GM15510 (cell line): ENCODE measurements around the gene SCLT1.

Experiments
- POLR2A ChIP-seq: IDR thresholded peaks from 3 replicates; pipeline ENCODE4 v1.6.1; 2011; ENCODE audit warnings: borderline replicate concordance; ENCODE audit not compliant: insufficient read length; ENCODE audit errors: extremely low read depth

SCLT1 gene

DNA sequence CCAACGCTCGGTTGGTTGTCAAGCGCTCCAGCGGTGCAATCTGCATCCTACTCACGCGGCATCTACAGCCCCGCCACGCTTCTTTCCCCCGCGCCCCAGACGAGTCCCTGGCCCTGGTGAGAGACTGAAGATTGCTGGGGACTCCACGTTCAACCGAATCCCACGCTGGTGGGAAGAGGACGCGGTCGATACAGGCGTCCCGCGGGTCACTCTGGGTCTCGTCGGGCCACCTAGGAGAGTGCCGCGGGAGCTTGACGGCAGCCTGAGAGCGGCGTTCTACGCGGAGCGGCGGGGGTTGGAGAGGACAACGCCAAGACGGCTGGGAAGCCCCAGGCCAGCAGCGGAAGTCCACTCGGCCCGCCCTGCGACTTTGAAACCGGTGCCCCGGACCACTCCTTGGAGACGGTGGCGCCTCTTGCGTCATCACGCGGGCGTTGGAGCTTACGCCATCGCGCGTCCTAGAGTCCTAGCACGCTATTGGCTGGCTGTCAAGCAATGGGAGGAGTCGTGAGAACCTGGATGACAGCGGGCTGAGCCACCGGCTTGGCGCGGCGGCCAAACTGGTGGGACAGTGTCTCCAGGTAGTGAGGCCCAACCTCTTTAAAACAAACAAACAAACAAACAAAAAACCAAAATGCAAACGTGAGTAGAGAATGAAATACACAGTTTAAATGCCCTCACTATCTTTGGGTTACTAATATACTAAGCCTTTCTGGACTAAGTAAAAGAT, at the start of gene SCLT1:
Gene SCLT1 (minus strand): TSS at position 349 of the 730 bp plus-strand sequence. CDS start 436 bp downstream, outside the sequence.
- TF ChIP-seq POLR2A: peak; percentile 93

GRCh38 chr4:129140521-129140920, 47.2 kb upstream of the SCLT1 start:
- no peak for TF ChIP-seq POLR2A

GRCh38 chr4:129138810-129139496, 45.6 kb upstream of the SCLT1 start:
- no peak for TF ChIP-seq POLR2A

GRCh38 chr4:129136433-129136832, 43.1 kb upstream of the SCLT1 start:
- no peak for TF ChIP-seq POLR2A

DNA sequence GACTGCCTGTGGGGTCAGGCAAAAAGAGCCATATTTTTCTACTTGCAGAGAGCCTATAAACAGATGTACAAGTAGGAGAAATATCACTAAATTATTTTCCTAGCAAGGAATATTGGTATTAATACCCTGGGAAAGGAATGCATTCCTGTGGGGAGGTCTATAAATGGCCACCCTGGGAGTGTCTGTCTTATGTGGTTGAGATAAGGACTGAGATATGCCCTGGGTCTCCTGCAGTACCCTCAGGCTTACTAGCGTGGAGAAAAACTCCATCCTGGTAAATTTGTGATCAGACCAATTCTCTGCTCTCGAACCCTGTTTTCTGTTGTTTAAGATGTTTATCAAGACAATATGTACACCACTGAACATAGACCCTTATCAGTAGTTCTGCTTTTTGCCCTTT, 38.0 kb upstream of the SCLT1 start:
- TF ChIP-seq POLR2A: no peak

- no peak for TF ChIP-seq POLR2A
Observed at GRCh38 chr4:129129143-129129542, 35.8 kb upstream of the SCLT1 start.

DNA sequence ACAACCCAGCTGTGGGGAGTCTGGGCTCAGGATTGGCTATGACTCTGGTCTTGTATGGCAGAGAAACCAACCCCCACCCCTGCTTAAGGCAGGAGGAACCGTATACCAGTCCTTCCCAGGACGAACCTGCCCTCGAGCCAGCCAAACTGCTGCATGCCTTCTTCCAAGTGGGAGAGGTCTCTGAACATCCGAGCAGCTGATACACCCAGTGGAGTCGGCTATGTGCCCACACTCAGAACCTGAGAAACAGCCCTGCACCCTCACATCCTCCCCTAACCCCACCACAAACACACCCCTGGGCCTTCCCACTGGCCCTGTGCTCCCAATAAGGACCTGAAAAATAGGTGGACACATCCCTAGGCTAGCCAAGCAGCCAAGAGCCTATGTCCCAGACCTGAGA, 24.4 kb upstream of the SCLT1 start:
- TF ChIP-seq POLR2A: no peak

DNA sequence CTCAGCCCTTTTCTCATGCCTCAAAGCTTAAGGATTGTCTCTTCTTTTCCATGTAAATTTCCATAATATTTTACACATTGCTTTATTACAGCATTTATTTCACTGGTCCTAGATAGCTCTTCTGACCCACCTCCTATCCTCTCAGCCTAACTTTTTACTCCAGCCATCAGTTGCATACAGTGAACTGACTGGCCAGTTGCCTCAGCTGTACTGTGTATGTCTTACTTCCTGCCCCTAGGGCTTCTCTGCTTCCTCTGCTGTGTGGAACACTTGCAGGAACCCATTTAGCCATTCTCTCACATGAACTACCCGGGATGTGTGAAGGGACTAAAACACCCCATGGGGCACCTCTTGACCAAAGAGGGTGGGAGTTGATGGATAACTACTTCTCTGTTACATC, 20.6 kb upstream of the SCLT1 start:
- TF ChIP-seq POLR2A: no peak

- no peak for TF ChIP-seq POLR2A
Observed at GRCh38 chr4:129113434-129113833, 20.1 kb upstream of the SCLT1 start.

DNA sequence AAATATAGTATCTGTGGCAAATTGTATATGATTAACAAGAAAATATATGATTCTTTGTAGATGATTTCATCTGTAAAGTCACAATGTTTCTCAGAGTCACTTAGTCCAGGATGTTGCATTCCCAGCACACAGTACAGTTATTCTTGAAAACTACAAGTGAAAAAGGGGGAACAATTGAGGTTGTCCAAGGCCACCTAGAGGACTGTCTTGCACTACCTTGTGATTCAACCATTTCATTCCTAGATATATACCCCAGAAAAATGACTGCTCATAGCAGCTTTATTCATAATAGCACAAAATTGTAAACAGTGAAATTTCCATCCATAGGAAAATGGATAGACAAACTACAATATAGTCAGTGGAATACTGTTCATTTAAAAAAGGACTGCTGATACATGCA, 18.6 kb upstream of the SCLT1 start:
- no peak for TF ChIP-seq POLR2A

DNA sequence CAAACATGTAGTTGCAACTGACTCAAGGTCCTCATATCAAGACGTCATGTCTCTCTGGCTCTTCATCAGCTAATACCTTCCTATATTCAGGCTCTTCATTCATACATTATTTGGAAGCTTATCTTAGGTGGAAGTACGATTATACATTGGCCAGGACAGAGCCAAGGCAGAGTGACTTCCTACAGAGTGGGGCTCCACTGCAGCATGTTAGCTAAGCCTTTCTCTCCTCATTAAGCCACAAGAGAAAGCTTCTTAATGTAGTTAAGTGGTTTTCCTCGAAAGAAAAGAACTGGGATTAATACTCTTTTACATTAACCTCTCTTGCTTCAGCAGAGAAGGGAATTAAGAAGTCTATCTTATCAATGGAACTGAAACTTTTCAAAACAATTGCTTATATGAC, 17.6 kb upstream of the SCLT1 start:
- no peak for TF ChIP-seq POLR2A

DNA sequence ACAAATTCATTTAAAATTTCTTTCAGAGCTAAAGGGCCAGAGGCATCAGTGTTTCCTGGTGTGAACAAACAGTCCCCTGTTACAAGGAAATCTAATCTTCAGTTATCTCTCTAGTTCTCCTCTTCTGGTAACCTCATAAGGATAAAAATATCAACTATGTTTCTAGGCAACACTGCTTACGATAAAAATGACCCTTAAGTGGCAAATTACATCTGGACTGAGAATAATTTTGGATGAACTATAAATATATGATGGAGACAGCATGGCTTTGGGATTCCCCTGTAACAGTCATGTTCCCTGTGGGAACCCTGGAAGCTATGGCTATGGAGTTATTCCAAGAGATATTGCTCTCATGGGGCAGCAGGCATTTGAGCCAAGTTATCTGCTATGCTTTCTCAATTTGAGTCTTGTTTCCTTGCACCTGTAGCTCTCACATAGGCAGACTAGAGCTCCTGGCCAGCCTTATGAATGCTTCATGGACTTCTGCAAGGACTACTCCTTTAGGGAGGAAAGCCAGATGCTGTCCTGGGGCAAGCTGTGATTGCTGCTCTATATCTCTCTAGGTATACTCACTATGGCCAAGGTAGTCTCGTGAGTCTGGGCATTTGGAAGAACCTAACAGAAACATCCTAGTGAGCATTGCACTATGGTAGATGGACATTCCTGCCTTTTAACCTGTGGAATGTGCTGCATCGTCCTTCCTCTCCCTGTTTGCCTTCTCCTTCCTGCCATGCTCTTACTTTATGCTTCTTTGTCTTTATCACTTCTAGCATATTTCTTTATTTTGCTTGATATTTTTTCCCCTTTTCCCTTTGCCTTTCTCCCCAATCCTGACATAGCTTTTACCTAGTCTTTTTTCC, 16.9 kb upstream of the SCLT1 start:
- TF ChIP-seq POLR2A: no peak

- no peak for TF ChIP-seq POLR2A
Observed at GRCh38 chr4:129098531-129099001, 5.2 kb upstream of the SCLT1 start.

- TF ChIP-seq POLR2A: peak; percentile 62
Observed at GRCh38 chr4:129095811-129096454, 2.6 kb upstream of the SCLT1 start, which contains the start of gene C4orf33. C4orf33 (plus strand) TSS chr4:129096152; CDS start chr4:129102611, 6,459 bp downstream.

- no peak for TF ChIP-seq POLR2A
Observed at GRCh38 chr4:129094347-129094746, 1.0 kb upstream of the SCLT1 start.

DNA sequence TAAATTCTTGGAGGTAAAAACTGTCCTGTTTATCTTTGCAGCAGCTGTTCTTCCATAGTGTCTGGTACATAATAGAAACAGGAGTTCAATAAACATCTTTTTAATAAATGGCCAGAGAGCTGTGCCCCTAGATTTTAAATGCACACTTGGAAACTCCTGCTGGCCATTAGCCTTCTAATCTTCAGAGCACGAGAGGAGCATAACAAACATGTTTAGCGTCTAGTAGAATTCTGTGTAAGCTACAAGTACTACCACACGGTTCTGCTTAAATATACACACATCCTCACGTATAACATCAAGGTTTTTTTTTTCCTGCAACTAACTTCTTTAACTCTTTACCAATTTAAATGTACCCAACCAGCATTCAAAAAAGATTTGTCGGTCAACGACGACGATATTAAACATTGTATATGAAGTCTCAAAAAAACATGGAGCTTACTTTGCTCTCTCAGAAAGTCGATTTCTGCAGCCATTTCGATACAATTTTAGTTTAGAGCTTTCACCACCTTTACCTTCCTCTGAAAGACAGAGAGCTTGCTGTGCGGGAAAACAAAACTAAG, 628 bp downstream of the SCLT1 start:
- no peak for TF ChIP-seq POLR2A
